Measurements from ENCODE around the gene SP4.
"Not testable (repeated sequence)": the region's sequence is repeated elsewhere in the genome, so short reads cannot be mapped to it uniquely, and the experiment has no call there.

DNA sequence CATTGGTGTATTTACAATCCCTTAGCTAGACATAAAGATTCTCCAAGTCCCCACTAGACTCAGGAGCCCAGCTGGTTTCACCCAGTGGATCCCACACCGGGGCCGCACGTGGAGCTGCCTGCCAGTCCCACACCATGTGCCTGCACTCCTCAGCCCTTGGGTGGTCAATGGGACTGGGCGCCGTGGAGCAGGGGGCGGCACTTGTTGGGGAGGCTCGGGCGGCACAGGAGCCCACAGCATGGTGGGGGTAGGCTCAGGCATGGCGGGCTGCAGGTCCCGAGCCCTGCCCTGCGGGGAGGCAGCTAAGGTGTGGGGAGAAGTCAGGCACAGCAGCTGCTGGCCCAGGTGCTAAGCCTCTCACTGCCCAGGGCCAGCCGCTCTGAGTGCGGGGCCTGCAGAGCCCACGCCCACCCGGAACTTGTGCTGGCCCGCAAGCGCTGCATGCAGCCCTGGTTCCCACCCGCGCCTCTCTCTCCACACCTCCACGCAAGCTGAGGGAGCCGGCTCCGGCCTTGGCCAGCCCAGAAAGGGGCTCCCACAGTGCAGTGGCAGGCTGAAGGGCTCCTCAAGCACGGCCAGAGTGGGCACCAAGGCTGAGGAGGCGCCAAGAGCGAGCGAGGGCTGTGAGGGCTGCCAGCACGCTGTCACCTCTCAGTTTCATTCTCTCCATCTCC is 108.7 kb downstream of the SP4 start:
- TF ChIP-seq, protein P1, sequence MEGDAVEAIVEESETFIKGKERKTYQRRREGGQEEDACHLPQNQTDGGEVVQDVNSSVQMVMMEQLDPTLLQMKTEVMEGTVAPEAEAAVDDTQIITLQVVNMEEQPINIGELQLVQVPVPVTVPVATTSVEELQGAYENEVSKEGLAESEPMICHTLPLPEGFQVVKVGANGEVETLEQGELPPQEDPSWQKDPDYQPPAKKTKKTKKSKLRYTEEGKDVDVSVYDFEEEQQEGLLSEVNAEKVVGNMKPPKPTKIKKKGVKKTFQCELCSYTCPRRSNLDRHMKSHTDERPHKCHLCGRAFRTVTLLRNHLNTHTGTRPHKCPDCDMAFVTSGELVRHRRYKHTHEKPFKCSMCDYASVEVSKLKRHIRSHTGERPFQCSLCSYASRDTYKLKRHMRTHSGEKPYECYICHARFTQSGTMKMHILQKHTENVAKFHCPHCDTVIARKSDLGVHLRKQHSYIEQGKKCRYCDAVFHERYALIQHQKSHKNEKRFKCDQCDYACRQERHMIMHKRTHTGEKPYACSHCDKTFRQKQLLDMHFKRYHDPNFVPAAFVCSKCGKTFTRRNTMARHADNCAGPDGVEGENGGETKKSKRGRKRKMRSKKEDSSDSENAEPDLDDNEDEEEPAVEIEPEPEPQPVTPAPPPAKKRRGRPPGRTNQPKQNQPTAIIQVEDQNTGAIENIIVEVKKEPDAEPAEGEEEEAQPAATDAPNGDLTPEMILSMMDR (conservative IDR thresholded peaks at IDR 0.05): not testable (repeated sequence)
- not testable (repeated sequence) for TF ChIP-seq EZH2 (IDR thresholded peaks at IDR 0.05; ENCODE audit: low read depth)

All from PC-9 (cell line).